Smooth muscle cell of trachea (primary cell): ENCODE data around the gene DNAH12. TPM values are rescaled to one million over a fixed set of nuclear protein-coding genes. Genes with fewer than 3 reads are reported as not detected.

Experiments used
- total RNA-seq: library from RNA; depleted of rRNA; stranded (reverse); fragments of >200 nt; gene quantifications from 2 replicates; pipeline ENCODE4 v1.2.1, GENCODE V29; 2014

DNAH12 gene
- total RNA-seq = under 0.01 and 0.17 TPM in 2 replicates

DNA sequence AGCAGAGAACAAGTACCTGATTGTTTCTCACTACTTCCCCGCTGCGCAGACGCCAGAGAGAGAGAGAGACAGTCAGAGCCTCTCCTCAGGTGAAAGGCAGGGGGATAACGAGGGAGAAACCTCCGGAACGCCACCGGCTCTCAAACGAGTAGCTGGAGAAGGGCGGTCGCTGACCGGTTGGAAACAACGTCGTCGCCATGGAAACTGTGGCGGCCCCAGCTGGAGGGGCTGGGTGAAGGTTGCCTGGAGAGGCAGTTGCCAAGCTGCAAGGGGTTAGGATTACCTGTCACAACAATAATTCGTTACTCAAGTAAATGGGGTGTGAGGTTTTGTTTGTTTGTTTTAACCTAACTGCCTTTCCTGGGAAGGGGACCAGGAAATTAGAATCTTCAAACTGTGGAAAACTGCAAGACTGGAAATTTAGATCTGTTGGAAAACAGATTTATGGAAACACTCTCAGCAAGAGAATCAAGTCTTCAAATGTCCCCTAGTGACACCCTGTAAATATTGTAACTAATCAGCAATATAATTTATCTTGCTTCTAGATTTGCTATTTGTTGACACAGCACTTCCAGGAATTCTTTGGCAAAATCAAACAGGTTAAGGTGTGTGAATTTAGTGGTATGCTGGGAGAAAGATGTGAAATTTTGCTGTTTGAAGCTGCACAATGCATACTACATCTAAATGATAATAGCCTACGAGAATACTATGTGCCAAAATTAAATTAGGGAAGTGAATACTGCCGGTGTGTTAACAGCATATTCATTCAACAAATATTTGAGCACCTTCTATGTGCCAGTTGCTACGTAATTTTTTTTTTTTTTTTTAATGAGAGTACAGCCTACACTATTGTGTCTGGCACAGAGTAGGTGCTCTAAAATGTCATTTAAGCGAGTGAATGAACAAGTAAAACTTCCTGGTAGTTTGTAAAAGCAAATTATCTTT lies at the start of gene DNAH12:
Gene DNAH12, minus strand, starts transcription at position 164 of the 945 bp plus-strand sequence. CDS start 1,474 bp downstream, outside the sequence.

GRCh38 chr3:57555738-57556458 lies 11.8 kb upstream of the DNAH12 start, which contains the start of gene PDE12:
Gene PDE12 (plus strand): TSS chr3:57556274. CDS start chr3:57556380, 106 bp downstream.

DNA sequence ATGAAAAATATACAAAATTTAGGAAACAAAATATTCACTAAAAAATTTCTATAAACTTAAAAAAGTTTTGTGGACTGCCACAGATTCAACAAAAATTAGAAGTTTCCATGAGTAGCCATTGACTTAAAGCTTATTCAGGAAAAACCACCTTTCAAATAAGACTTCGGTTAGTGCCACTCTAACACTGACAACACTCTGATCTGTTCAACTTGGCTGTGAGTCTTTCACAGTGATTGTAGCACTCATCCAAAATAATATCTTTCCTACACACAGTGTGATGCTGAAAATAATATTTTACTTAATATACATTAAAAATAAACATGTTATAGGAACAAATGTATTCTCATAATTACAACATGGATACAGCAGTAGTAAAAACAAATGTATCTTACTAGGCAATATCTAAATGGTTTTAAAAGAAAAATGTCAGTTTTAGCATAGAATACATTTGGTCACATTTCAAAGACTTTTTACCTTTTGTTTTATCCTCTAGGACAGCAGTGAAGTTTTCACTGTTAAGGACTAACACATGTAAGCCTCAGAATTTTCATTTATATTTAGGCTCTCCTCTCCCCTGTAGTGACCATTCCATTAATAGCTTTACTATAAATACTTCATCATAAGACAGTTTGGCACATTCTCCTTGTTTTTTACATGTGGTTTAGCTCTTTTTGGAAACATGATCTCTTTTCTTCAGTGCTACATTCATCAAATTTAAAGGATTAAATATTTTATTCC lies 251.8 kb downstream of the DNAH12 start, which contains the start of gene ASB14:
Gene ASB14, minus strand, starts transcription at position 527 of the 738 bp plus-strand sequence. CDS start 652 bp downstream, outside the sequence.

Other genes with a start within 250 kb of the DNAH12 start
- 15.0 and 21.7 TPM in 2 replicates for gene PDE12, start 11.9 kb upstream of the DNAH12 start, total RNA-seq
- 183 and 192 TPM in 2 replicates for gene ARF4, start 53.0 kb upstream of the DNAH12 start, total RNA-seq
- gene DENND6A, start 148.7 kb upstream of the DNAH12 start, total RNA-seq = 13.2 and 19.2 TPM in 2 replicates
- 42.3 and 51.2 TPM in 2 replicates for gene SLMAP, start 212.0 kb upstream of the DNAH12 start, total RNA-seq